B cell (primary cell): ENCODE results near the gene ZG16. TPM values are rescaled to one million over a fixed set of nuclear protein-coding genes. Genes with fewer than 3 reads are reported as not detected.

Source experiments
- ATAC-seq: fragments of 200-7000 bp; cut with Tn5 transposase; one replicate; pipeline ENCODE4 v1.10.0; 2021; ENCODE audit warnings: low read depth, mild to moderate bottlenecking, moderate number of reproducible peaks, moderate library complexity
- CTCF ChIA-PET: fragments of 350-600 bp; sonication (Branson Sonifier 250); formaldehyde crosslinking; loops from one replicate; lab custom pipeline; 2021; ENCODE audit warnings: antibody characterized with exemption, inconsistent platforms; lab: Charles Lee
- POLR2A ChIA-PET: fragments of 350-600 bp; sonication (Branson Sonifier 250); formaldehyde crosslinking; loops from one replicate; lab custom pipeline; 2021; ENCODE audit warnings: antibody characterized with exemption; lab: Charles Lee
- DNase-seq: peaks from one replicate; pipeline ENCODE4 v3.0.0; 2013
- H2AFZ ChIP-seq: 2 replicates; pipeline ENCODE4 v1.6.1; 2012; ENCODE audit warnings: mild to moderate bottlenecking, low read depth, low read length; ENCODE audit not compliant: insufficient read depth, poor library complexity, severe bottlenecking
- H3K27ac ChIP-seq, 2 donors: 1 replicate in 1 of 2; 2 replicates in 1 of 2; pipeline ENCODE4 v1.5.1; 2012 to 2013; ENCODE audit warnings: low read length in 2 of 2, mild to moderate bottlenecking in 2 of 2, moderate library complexity in 1 of 2
- H3K27me3 ChIP-seq, 4 experiments: fragments of 200-600 bp in 1 of 4; sonication (generic) in 1 of 4; replicated peaks in 1 of 4; 1 replicate in 2 of 4; 2 replicates in 2 of 4; pipeline versions ENCODE4 v1.6.1 to v1.7.0; 2013 to 2016; ENCODE audit warnings: low read length in 3 of 4, mild to moderate bottlenecking in 2 of 4, mixed read lengths in 1 of 4, moderate library complexity in 1 of 4; ENCODE audit not compliant: insufficient read depth in 4 of 4, control insufficient read depth in 3 of 4; ENCODE audit errors: control extremely low read depth in 1 of 4
- H3K36me3 ChIP-seq, 2 experiments: replicated peaks in 1 of 2; 1 replicate in 1 of 2; 2 replicates in 1 of 2; pipeline versions ENCODE4 v1.6.1 to v1.7.1; 2013; ENCODE audit warnings: low read length in 1 of 2; ENCODE audit not compliant: insufficient read depth in 2 of 2, control insufficient read depth in 1 of 2; ENCODE audit errors: control extremely low read depth in 1 of 2, extremely low read depth in 1 of 2
- H3K4me1 ChIP-seq, 2 donors: fragments of 200-600 bp in 1 of 2; sonication (generic) in 1 of 2; 1 replicate in 1 of 2; 2 replicates in 1 of 2; pipeline versions ENCODE4 v1.5.1 to v1.6.1; 2013 to 2017; ENCODE audit warnings: low read length in 2 of 2; ENCODE audit not compliant: control insufficient read depth in 2 of 2, insufficient read depth in 2 of 2
- H3K4me2 ChIP-seq: replicated peaks from 2 replicates; pipeline ENCODE3; 2012; ENCODE audit warnings: mild to moderate bottlenecking, low read depth, low read length; ENCODE audit not compliant: poor library complexity, severe bottlenecking
- H3K4me3 ChIP-seq, 5 experiments: fragments of 200-600 bp in 1 of 5; sonication (generic) in 1 of 5; 1 replicate in 3 of 5; 2 replicates in 2 of 5; pipeline versions ENCODE4 v1.5.1 to v1.7.0; 2011 to 2016; ENCODE audit warnings: low read length in 4 of 5, mild to moderate bottlenecking in 4 of 5, low read depth in 2 of 5, control low read depth in 1 of 5, moderate library complexity in 1 of 5; ENCODE audit not compliant: insufficient read depth in 1 of 5; ENCODE audit errors: control extremely low read depth in 1 of 5, extremely low read depth in 1 of 5
- H3K79me2 ChIP-seq: fragments of 200-600 bp; sonication (generic); one replicate; pipeline ENCODE4 v1.6.0; 2016; ENCODE audit warnings: low read length; ENCODE audit not compliant: control insufficient read depth, insufficient read depth
- H3K9ac ChIP-seq: fragments of 200-600 bp; sonication (generic); 2 replicates; pipeline ENCODE4 v1.6.1; 2017; ENCODE audit warnings: mild to moderate bottlenecking, low read length, moderate library complexity
- H3K9me3 ChIP-seq, 3 donors: one replicate each; pipeline versions ENCODE4 v1.6.1 to v1.7.1; 2013; ENCODE audit warnings: low read length in 2 of 3; ENCODE audit not compliant: control insufficient read depth in 2 of 3, insufficient read depth in 1 of 3; ENCODE audit errors: control extremely low read depth in 1 of 3
- H4K20me1 ChIP-seq: 2 replicates; pipeline ENCODE4 v1.6.0; 2012; ENCODE audit warnings: mild to moderate bottlenecking, low read length; ENCODE audit not compliant: insufficient read depth, control insufficient read depth, poor library complexity, severe bottlenecking
- H3K27ac Mint-ChIP-seq: one replicate; pipeline ENCODE4 v1.8.0; 2021; ENCODE audit warnings: mixed read lengths
- H3K27me3 Mint-ChIP-seq: one replicate; pipeline ENCODE4 v1.8.0; 2021; ENCODE audit warnings: mixed read lengths
- H3K4me1 Mint-ChIP-seq: one replicate; pipeline ENCODE4 v1.8.0; 2021; ENCODE audit warnings: mixed read lengths
- H3K4me3 Mint-ChIP-seq: one replicate; pipeline ENCODE4 v1.8.0; 2021; ENCODE audit warnings: mixed read lengths
- H3K9me3 Mint-ChIP-seq: one replicate; pipeline ENCODE4 v1.8.0; 2022; ENCODE audit warnings: mixed read lengths; ENCODE audit not compliant: insufficient read depth
- CTCF ChIP-seq: fragments of 200-600 bp; IDR thresholded peaks from one replicate; pipeline ENCODE4 v1.8.0; 2022; ENCODE audit warnings: antibody characterized with exemption, mild to moderate bottlenecking
- EZH2 ChIP-seq: IDR thresholded peaks from 2 replicates; pipeline ENCODE4 v1.6.1; 2012; ENCODE audit warnings: borderline replicate concordance, low read depth, mild to moderate bottlenecking, moderate library complexity, low read length; ENCODE audit not compliant: insufficient read depth, poor library complexity, severe bottlenecking
- WGBS: methylation state at CpG from one replicate; pipeline ENCODE4 v1.1.5; 2013; ENCODE audit warnings: missing lambda C conversion rate; ENCODE audit not compliant: insufficient coverage; 5-methylcytosine and 5-hydroxymethylcytosine counted together
- intact Hi-C: fragments of 100-400 bp; cut with micrococcal nuclease; formaldehyde crosslinking; loops from one replicate; pipeline ENCODE4 v1.10.0; 2022
- polyA plus RNA-seq: library from polyadenylated mRNA; depleted of rRNA; stranded (reverse); fragments of >200 nt; gene quantifications from 2 replicates; pipeline ENCODE4 v1.2.3, GENCODE V29; 2012
- total RNA-seq, 2 donors: library from RNA; stranded (reverse); fragments of 120-200 nt in 1 of 2; gene quantifications; 1 replicate in 1 of 2; 2 replicates in 1 of 2; pipeline versions ENCODE4 v1.2.3 to v1.2.4, GENCODE V29; 2013 to 2022

ZG16 gene
- total and polyA plus RNA-seq, 2 donors (not counting 1 experiment from before 2014, with no cell fraction given), result 0.06 TPM; not detected in 1

- H4K20me1 ChIP-seq, result peaks cover 51% of the 10 kb centered on the region
- peaks cover 45% of the 10 kb centered on the region for H3K79me2 ChIP-seq
- Mint-ChIP-seq H3K4me1 (peaks cover 61% of the 10 kb centered on the region), H3K27me3 (no peaks in the 10 kb centered on the region), H3K9me3 (no peaks in the 10 kb centered on the region), H3K4me3 (peak overlapping the region; percentile 88), H3K27ac (no peak overlapping the region)
- no peak overlapping the region for H2AFZ ChIP-seq
- no peak for ATAC-seq
- H3K27ac ChIP-seq, result no peak overlapping the region
- peaks cover 2 to 20% of the 10 kb centered on the region in 2 experiments for H3K36me3 ChIP-seq
- ChIA-PET POLR2A (interaction anchor here (0.5 to 1.1 kb wide), 6 partner anchors 8 to 822 kb away, joined by 3 to 6 read pairs (median 4); no protein-coding TSS in a partner anchor), CTCF (interaction anchor here (1.5 kb wide), 1 partner anchor 16 kb away, joined by 4 read pairs; no protein-coding TSS in a partner anchor)
- 75% methylated on average over 6 of the region's 9 CpGs for WGBS
- peaks cover 56 to 67% of the 10 kb centered on the region in 2 donors for H3K4me1 ChIP-seq
- H3K27me3 ChIP-seq, result peaks cover 0 to 13% (median 5%) of the 10 kb centered on the region in 4 experiments
- TF ChIP-seq CTCF (no peak), EZH2 (no peak)
- no peak overlapping the region for H3K4me3 ChIP-seq
- intact Hi-C loops, result loop anchor here (10.0 kb wide), 1 partner anchor 218 kb away; no protein-coding TSS in a partner anchor
- H3K4me2 ChIP-seq, result peak overlapping the region; percentile 99
- no peak for DNase-seq
- no peak overlapping the region for H3K9ac ChIP-seq
- peaks cover 0 to 5% (median 0%) of the 10 kb centered on the region in 3 donors for H3K9me3 ChIP-seq
These were observed 34.9 kb downstream of the ZG16 start for GRCh38 chr16:29812754-29813643.
